ENCODE measurements around the gene SBK3.

DNA sequence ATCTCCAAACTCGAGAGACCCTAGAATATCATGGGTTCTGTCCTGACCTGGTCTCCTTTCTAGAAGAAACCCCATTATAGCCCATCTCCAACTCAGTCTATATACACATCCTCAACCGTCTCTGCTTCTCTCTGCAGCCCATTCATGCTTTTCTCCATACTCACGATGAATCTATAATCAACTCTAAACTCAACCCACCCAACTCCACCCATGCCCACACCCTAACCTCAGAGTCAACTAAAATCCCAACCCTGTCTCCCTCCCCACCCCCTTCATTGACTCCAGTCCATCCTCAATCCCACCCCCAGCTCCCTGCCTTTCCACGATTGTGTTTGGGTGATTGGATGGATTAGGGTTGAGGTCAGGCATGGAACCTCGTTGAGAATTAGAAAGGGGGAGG is 1.8 kb downstream of the SBK3 start:
- TF ChIP-seq, protein P1, sequence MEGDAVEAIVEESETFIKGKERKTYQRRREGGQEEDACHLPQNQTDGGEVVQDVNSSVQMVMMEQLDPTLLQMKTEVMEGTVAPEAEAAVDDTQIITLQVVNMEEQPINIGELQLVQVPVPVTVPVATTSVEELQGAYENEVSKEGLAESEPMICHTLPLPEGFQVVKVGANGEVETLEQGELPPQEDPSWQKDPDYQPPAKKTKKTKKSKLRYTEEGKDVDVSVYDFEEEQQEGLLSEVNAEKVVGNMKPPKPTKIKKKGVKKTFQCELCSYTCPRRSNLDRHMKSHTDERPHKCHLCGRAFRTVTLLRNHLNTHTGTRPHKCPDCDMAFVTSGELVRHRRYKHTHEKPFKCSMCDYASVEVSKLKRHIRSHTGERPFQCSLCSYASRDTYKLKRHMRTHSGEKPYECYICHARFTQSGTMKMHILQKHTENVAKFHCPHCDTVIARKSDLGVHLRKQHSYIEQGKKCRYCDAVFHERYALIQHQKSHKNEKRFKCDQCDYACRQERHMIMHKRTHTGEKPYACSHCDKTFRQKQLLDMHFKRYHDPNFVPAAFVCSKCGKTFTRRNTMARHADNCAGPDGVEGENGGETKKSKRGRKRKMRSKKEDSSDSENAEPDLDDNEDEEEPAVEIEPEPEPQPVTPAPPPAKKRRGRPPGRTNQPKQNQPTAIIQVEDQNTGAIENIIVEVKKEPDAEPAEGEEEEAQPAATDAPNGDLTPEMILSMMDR (IDR thresholded peaks at IDR 0.05): no peak
- no peak for TF ChIP-seq POLR2A (IDR thresholded peaks at IDR 0.05)
